Parathyroid adenoma (tissue), 2 donors: ENCODE results near the gene ZDHHC5.

Experiments
- H2AFZ ChIP-seq: fragments of 300-600 bp; sonication (generic); one replicate; pipeline ENCODE4 v1.7.0; 2017; ENCODE audit warnings: antibody characterized with exemption, mild to moderate bottlenecking
- H3K27ac ChIP-seq: fragments of 300-600 bp; sonication (generic); one replicate; pipeline ENCODE4 v1.7.0; 2017
- H3K27me3 ChIP-seq: fragments of 300-600 bp; sonication (generic); one replicate; pipeline ENCODE4 v1.7.0; 2017; ENCODE audit warnings: low read length; ENCODE audit not compliant: control insufficient read depth, insufficient read depth
- H3K36me3 ChIP-seq: fragments of 300-600 bp; sonication (generic); one replicate; pipeline ENCODE4 v1.7.0; 2017; ENCODE audit warnings: low read length; ENCODE audit not compliant: control insufficient read depth, insufficient read depth
- H3K4me1 ChIP-seq: fragments of 300-600 bp; sonication (generic); one replicate; pipeline ENCODE4 v1.7.0; 2017; ENCODE audit warnings: control low read depth
- H3K4me2 ChIP-seq: fragments of 300-600 bp; sonication (generic); one replicate; pipeline ENCODE4 v1.7.0; 2017; ENCODE audit warnings: low read length
- H3K4me3 ChIP-seq: fragments of 300-600 bp; sonication (generic); one replicate; pipeline ENCODE4 v1.7.0; 2017; ENCODE audit warnings: low read depth, low read length
- H3K79me2 ChIP-seq: fragments of 300-600 bp; sonication (generic); one replicate; pipeline ENCODE4 v1.7.0; 2017; ENCODE audit warnings: control low read depth
- H3K9ac ChIP-seq: fragments of 300-600 bp; sonication (generic); one replicate; pipeline ENCODE4 v1.7.0; 2017; ENCODE audit warnings: mild to moderate bottlenecking
- H3K9me3 ChIP-seq: fragments of 300-600 bp; sonication (generic); one replicate; pipeline ENCODE4 v1.7.0; 2017; ENCODE audit warnings: low read length; ENCODE audit not compliant: control insufficient read depth
- CTCF ChIP-seq: fragments of 300-600 bp; sonication (generic); IDR thresholded peaks from one replicate; pipeline ENCODE4 v1.7.0; 2017; ENCODE audit warnings: antibody characterized with exemption, mild to moderate bottlenecking
- donor health status: primary hyperparathyroidism.

ZDHHC5 gene

DNA sequence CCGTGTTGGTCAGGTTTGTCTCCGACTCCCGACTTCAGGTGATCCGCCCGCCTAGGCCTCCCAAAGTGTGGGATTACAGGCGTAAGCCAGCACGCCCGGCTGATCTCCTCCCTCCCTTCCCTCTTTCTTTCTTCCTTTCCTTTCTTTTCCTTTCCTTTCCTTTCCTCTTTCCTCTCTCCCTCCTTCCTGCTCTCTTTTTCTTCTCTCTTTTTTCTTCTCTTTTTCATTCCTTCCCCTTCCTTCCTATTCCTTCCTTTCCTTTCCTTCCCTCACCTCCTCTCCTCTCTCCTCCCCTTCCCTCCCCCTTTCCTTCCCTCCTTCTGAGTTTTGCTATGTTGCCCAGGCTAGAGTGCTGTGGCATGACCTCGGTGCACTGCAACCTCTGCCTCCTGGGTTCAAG is 3.9 kb upstream of the ZDHHC5 start:
- peaks cover 2% of the 10 kb centered on the region for H3K79me2 ChIP-seq
- no peaks in the 10 kb centered on the region for H3K27me3 ChIP-seq
- no peak overlapping the region for H3K4me3 ChIP-seq
- no peak overlapping the region for H3K9ac ChIP-seq
- H2AFZ ChIP-seq, result no peak overlapping the region
- H3K4me1 ChIP-seq, result peaks cover 1% of the 10 kb centered on the region
- no peaks in the 10 kb centered on the region for H3K36me3 ChIP-seq
- no peak for TF ChIP-seq CTCF
- no peaks in the 10 kb centered on the region for H3K9me3 ChIP-seq
- H3K4me2 ChIP-seq, result no peak overlapping the region
- H3K27ac ChIP-seq, result no peak overlapping the region

GRCh38 chr11:57667117-57667735 is 688 bp upstream of the ZDHHC5 start:
- peaks cover 2% of the 10 kb centered on the region for H3K4me1 ChIP-seq
- peak overlapping the region; percentile 86 for H3K4me2 ChIP-seq
- peak overlapping the region; percentile 91 for H2AFZ ChIP-seq
- peak overlapping the region; percentile 99 for H3K27ac ChIP-seq
- H3K4me3 ChIP-seq, result peak overlapping the region; percentile 83
- no peak for TF ChIP-seq CTCF
- no peaks in the 10 kb centered on the region for H3K27me3 ChIP-seq
- H3K9me3 ChIP-seq, result no peaks in the 10 kb centered on the region
- no peaks in the 10 kb centered on the region for H3K36me3 ChIP-seq
- peak overlapping the region; percentile 63 for H3K9ac ChIP-seq
- H3K79me2 ChIP-seq, result peaks cover 7% of the 10 kb centered on the region

GRCh38 chr11:57668434-57668782 is 494 bp downstream of the ZDHHC5 start:
- peak overlapping the region; percentile 72 for H3K9ac ChIP-seq
- TF ChIP-seq CTCF, result no peak
- peaks cover 15% of the 10 kb centered on the region for H3K79me2 ChIP-seq
- peak overlapping the region; percentile 91 for H2AFZ ChIP-seq
- peaks cover 2% of the 10 kb centered on the region for H3K4me1 ChIP-seq
- H3K36me3 ChIP-seq, result no peaks in the 10 kb centered on the region
- H3K4me2 ChIP-seq, result peak overlapping the region; percentile 64
- peak overlapping the region; percentile 99 for H3K27ac ChIP-seq
- peak overlapping the region; percentile 83 for H3K4me3 ChIP-seq
- no peaks in the 10 kb centered on the region for H3K27me3 ChIP-seq
- no peaks in the 10 kb centered on the region for H3K9me3 ChIP-seq

DNA sequence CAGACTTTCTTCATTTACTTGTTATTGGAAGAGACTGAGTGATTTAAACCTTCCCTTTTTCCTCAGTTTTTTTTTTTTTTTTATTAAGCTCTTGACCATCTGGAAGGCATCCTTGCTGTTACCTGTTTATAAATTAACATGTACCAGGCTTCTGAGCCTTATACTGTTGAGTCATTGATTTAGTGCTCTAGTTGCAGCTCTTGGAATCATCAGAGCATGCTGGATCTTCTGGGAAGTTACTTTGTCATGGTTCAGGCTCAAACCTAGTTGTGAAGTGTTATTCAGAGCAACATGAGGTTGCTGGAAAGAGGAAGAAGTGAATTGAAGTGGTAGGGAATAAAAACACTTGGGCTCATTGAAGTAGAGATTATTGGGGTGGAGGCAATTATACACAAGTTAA is 6.3 kb downstream of the ZDHHC5 start:
- H2AFZ ChIP-seq, result no peak overlapping the region
- no peak for TF ChIP-seq CTCF
- H3K4me1 ChIP-seq, result peaks cover 5% of the 10 kb centered on the region
- H3K27me3 ChIP-seq, result no peaks in the 10 kb centered on the region
- H3K4me3 ChIP-seq, result no peak overlapping the region
- H3K9ac ChIP-seq, result no peak overlapping the region
- H3K79me2 ChIP-seq, result peaks cover 32% of the 10 kb centered on the region
- H3K36me3 ChIP-seq, result no peaks in the 10 kb centered on the region
- H3K4me2 ChIP-seq, result no peak overlapping the region
- H3K9me3 ChIP-seq, result no peaks in the 10 kb centered on the region
- no peak overlapping the region for H3K27ac ChIP-seq
